Panc1 (cell line): ENCODE data around the gene RSPRY1. TPM values are rescaled to one million over a fixed set of nuclear protein-coding genes. Genes with fewer than 3 reads are reported as not detected.
"Not testable (repeated sequence)": the region's sequence is repeated elsewhere in the genome, so short reads cannot be mapped to it uniquely, and the experiment has no call there.

Experiments used
- ATAC-seq: fragments of 200-7000 bp; cut with Tn5 transposase; 2 replicates; pipeline ENCODE4 v1.9.1; 2020; ENCODE audit warnings: mild to moderate bottlenecking, moderate library complexity
- BruUV-seq: library from RNA; stranded (reverse); fragments of 400-500 nt; replicated peaks from 2 replicates; lab custom pipeline; 2021; lab: Mats Ljungman, UMichigan
- CTCF ChIA-PET: fragments of 300-600 bp; sonication (Branson Sonifier 250); formaldehyde crosslinking; loops from one replicate; lab custom pipeline; 2022; ENCODE audit warnings: antibody characterized with exemption; lab: Charles Lee
- POLR2A ChIA-PET: fragments of 300-600 bp; sonication (Branson Sonifier 250); formaldehyde crosslinking; loops from one replicate; lab custom pipeline; 2022; ENCODE audit warnings: antibody characterized with exemption; lab: Charles Lee
- DNase-seq: peaks from one replicate; pipeline ENCODE4 v3.0.0-alpha.2; 2010; ENCODE audit warnings: low read depth, low spot score
- H3K27ac ChIP-seq: 2 replicates; pipeline ENCODE4 v1.5.1; 2011; ENCODE audit warnings: mild to moderate bottlenecking, low read length, inconsistent platforms
- H3K27me3 ChIP-seq: fragments of 200-500 bp; sonication (Bioruptor generic); 2 replicates; pipeline ENCODE4 v1.6.0; 2014; ENCODE audit warnings: low read length, inconsistent platforms; ENCODE audit not compliant: control insufficient read depth, insufficient read depth
- H3K36me3 ChIP-seq: fragments of 200-500 bp; sonication (Bioruptor generic); 2 replicates; pipeline ENCODE4 v1.5.1; 2014; ENCODE audit warnings: inconsistent platforms, mild to moderate bottlenecking, low read length, moderate library complexity; ENCODE audit not compliant: control insufficient read depth, insufficient read depth
- H3K4me1 ChIP-seq: 2 replicates; pipeline ENCODE4 v1.5.1; 2011; ENCODE audit warnings: inconsistent platforms, mild to moderate bottlenecking, low read length, moderate library complexity; ENCODE audit not compliant: control insufficient read depth, insufficient read depth
- H3K4me3 ChIP-seq, 2 experiments: 2 replicates each; pipeline ENCODE4 v1.5.1; 2011 to 2012; ENCODE audit warnings: low read depth in 2 of 2, low read length in 2 of 2, mild to moderate bottlenecking in 2 of 2, inconsistent platforms in 1 of 2, moderate library complexity in 1 of 2
- H3K9me3 ChIP-seq: fragments of 200-500 bp; sonication (Bioruptor generic); 2 replicates; pipeline ENCODE4 v1.5.1; 2014; ENCODE audit warnings: low read depth, mild to moderate bottlenecking, inconsistent platforms, low read length, moderate library complexity; ENCODE audit not compliant: control insufficient read depth, insufficient read depth
- POLR2AphosphoS5 ChIP-seq: IDR thresholded peaks from 2 replicates; pipeline ENCODE4 v1.6.1; 2012; ENCODE audit warnings: mild to moderate bottlenecking, low read depth, low read length, moderate library complexity
- REST ChIP-seq, 2 experiments: IDR thresholded peaks; 2 replicates each; pipeline ENCODE4 v1.6.1; 2011 to 2012; ENCODE audit warnings: low read depth in 2 of 2, control low read depth in 1 of 2, low read length in 1 of 2, mild to moderate bottlenecking in 1 of 2, moderate library complexity in 1 of 2; ENCODE audit not compliant: insufficient read depth in 1 of 2
- SIN3A ChIP-seq: IDR thresholded peaks from 2 replicates; pipeline ENCODE4 v1.6.1; 2012; ENCODE audit warnings: low read depth, mild to moderate bottlenecking, low read length, moderate library complexity, borderline replicate concordance; ENCODE audit not compliant: insufficient read depth
- TCF7L2 ChIP-seq: IDR thresholded peaks from 2 replicates; pipeline ENCODE4 v1.6.1; 2011; ENCODE audit warnings: mild to moderate bottlenecking, low read depth, low read length, inconsistent platforms
- in situ Hi-C: cut with HindIII; loops from 2 replicates; pipeline ENCODE4 v1.10.0; 2016; ENCODE audit warnings: low sequenced_read_pairs, low pct_unique_long_range_greater_than_20kb
- intact Hi-C: fragments of 100-400 bp; cut with micrococcal nuclease; formaldehyde crosslinking; loops from one replicate; pipeline ENCODE4 v1.10.0; 2022; ENCODE audit not compliant: unreplicated experiment
- total RNA-seq: library from RNA; stranded (reverse); gene quantifications from one replicate; pipeline ENCODE4 v1.2.1, GENCODE V29; 2021; ENCODE audit not compliant: unreplicated experiment
- TF ChIP-seq, protein P1 (sequence below): fragments of 450-650 bp; IDR thresholded peaks from 2 replicates; pipeline ENCODE4 v1.5.1; 2017; ENCODE audit warnings: mild to moderate bottlenecking

RSPRY1 gene
- total RNA-seq, 1 experiment from 2014 or later: 29.4 TPM

GRCh38 chr16:57196753-57197152 is 10.6 kb downstream of the RSPRY1 start:
- intact Hi-C loops (no loop called here), in situ Hi-C loops (no loop called here)
- ChIA-PET CTCF (interaction anchor here (0.7 kb wide), 1 partner anchor 18 kb away, joined by 3 read pairs; no protein-coding TSS in a partner anchor), POLR2A (no interaction called here)
- no peaks in the 10 kb centered on the region for H3K36me3 ChIP-seq
- H3K4me3 ChIP-seq: no peak overlapping the region
- no peak for TF ChIP-seq TCF7L2
- no peak for TF ChIP-seq POLR2AphosphoS5
- TF ChIP-seq, protein P1, sequence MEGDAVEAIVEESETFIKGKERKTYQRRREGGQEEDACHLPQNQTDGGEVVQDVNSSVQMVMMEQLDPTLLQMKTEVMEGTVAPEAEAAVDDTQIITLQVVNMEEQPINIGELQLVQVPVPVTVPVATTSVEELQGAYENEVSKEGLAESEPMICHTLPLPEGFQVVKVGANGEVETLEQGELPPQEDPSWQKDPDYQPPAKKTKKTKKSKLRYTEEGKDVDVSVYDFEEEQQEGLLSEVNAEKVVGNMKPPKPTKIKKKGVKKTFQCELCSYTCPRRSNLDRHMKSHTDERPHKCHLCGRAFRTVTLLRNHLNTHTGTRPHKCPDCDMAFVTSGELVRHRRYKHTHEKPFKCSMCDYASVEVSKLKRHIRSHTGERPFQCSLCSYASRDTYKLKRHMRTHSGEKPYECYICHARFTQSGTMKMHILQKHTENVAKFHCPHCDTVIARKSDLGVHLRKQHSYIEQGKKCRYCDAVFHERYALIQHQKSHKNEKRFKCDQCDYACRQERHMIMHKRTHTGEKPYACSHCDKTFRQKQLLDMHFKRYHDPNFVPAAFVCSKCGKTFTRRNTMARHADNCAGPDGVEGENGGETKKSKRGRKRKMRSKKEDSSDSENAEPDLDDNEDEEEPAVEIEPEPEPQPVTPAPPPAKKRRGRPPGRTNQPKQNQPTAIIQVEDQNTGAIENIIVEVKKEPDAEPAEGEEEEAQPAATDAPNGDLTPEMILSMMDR: no peak
- TF ChIP-seq REST (IDR thresholded peaks at IDR 0.05; ENCODE audit: insufficient read depth in 1 of 2, low read depth in 2 of 2, low read length in 1 of 2): no peak
- no peak for TF ChIP-seq SIN3A
- peaks cover 30% of the 10 kb centered on the region for H3K4me1 ChIP-seq
- ATAC-seq (no peak), DNase-seq (no peak)
- H3K27ac ChIP-seq: peak overlapping the region; percentile 34; the same call in 1 of the 2 replicates
- H3K27me3 ChIP-seq: no peaks in the 10 kb centered on the region
- H3K9me3 ChIP-seq: no peaks in the 10 kb centered on the region
- no TSS peak for BruUV-seq

DNA sequence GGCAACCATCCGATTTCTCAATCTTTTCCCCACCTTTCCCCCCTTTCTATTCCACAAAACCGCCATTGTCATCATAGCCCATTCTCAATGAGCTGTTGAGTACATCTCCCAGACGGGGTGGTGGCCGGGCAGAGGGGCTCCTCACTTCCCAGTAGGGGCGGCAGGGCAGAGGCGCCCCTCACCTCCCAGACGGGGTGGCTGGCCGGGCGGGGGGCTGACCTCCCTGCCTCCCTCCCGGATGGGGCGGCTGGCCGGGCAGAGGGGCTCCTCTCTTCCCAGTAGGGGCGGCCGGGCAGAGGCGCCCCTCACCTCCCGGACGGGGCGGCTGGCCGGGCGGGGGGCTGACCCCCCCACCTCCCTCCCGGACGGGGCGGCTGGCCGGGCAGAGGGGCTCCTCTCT is 14.2 kb downstream of the RSPRY1 start:
- BruUV-seq, H3K27ac ChIP-seq, in situ Hi-C loops, H3K9me3 ChIP-seq, H3K36me3 ChIP-seq, POLR2A ChIA-PET, CTCF ChIA-PET, H3K4me1 ChIP-seq, DNase-seq, H3K27me3 ChIP-seq, intact Hi-C loops, ATAC-seq, H3K4me3 ChIP-seq: not testable (repeated sequence)

DNA sequence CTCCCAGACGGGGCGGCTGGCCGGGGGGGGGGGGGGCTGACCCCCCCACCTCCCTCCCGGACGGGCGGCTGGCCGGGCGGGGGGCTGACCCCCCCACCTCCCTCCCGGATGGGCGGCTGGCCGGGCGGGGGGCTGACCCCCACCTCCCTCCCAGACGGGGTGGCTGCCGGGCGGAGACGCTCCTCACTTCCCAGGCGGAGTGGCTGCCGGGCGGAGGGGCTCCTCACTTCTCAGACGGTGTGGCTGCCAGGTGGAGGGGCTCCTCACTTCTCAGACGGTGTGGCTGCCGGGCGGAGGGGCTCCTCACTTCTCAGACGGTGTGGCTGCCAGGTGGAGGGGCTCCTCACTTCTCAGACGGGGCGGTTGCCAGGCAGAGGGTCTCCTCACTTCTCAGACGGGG is 14.8 kb downstream of the RSPRY1 start:
- POLR2A ChIA-PET, in situ Hi-C loops, H3K4me3 ChIP-seq, H3K27ac ChIP-seq, H3K9me3 ChIP-seq, CTCF ChIA-PET, BruUV-seq, DNase-seq, H3K4me1 ChIP-seq, H3K36me3 ChIP-seq, ATAC-seq, H3K27me3 ChIP-seq, intact Hi-C loops: not testable (repeated sequence)
